HG03457 (cell line): ENCODE data around the gene RMDN3.

Source experiments
- ATAC-seq: cut with Tn5 transposase; IDR thresholded peaks from one replicate; pipeline ENCODE4 v1.9.1; 2021; ENCODE audit warnings: moderate number of reproducible peaks; ENCODE audit not compliant: unreplicated experiment

The RMDN3 gene

GRCh38 chr15:40754883-40755811, at the start of gene RMDN3:
Gene RMDN3, minus strand, starts transcription at chr15:40755254. Its CDS starts 471 bp downstream, at chr15:40754783.
- peak; percentile 78 for ATAC-seq

- ATAC-seq: no peak
These were observed 48.6 kb upstream of the RMDN3 start for GRCh38 chr15:40803688-40804087.

- no peak for ATAC-seq
These were observed 48.0 kb upstream of the RMDN3 start for GRCh38 chr15:40803076-40803475.

- no peak for ATAC-seq
These were observed 44.5 kb upstream of the RMDN3 start for GRCh38 chr15:40799523-40799922.

GRCh38 chr15:40796512-40796911, 41.5 kb upstream of the RMDN3 start:
- ATAC-seq: no peak

GRCh38 chr15:40796041-40796440, 41.0 kb upstream of the RMDN3 start:
- ATAC-seq: no peak

- no peak for ATAC-seq
These were observed 38.3 kb upstream of the RMDN3 start for GRCh38 chr15:40793216-40793989.

GRCh38 chr15:40792394-40792793, 37.3 kb upstream of the RMDN3 start:
- ATAC-seq: no peak

GRCh38 chr15:40790718-40791117, 35.7 kb upstream of the RMDN3 start:
- no peak for ATAC-seq

- ATAC-seq: no peak
These were observed 34.9 kb upstream of the RMDN3 start for GRCh38 chr15:40789999-40790398.

- no peak for ATAC-seq
These were observed 34.1 kb upstream of the RMDN3 start for GRCh38 chr15:40789119-40789518.

GRCh38 chr15:40787991-40788390, 32.9 kb upstream of the RMDN3 start:
- ATAC-seq: no peak

- no peak for ATAC-seq
These were observed 32.3 kb upstream of the RMDN3 start for GRCh38 chr15:40787344-40787841.

GRCh38 chr15:40785814-40786213, 30.8 kb upstream of the RMDN3 start:
- no peak for ATAC-seq

GRCh38 chr15:40785164-40785563, 30.1 kb upstream of the RMDN3 start:
- no peak for ATAC-seq

GRCh38 chr15:40782609-40783227, 27.7 kb upstream of the RMDN3 start:
- ATAC-seq: no peak

GRCh38 chr15:40776537-40777141, 21.6 kb upstream of the RMDN3 start:
- no peak for ATAC-seq

- no peak for ATAC-seq
These were observed 20.9 kb upstream of the RMDN3 start for GRCh38 chr15:40775740-40776536.

- no peak for ATAC-seq
These were observed 20.0 kb upstream of the RMDN3 start for GRCh38 chr15:40775007-40775406.

GRCh38 chr15:40773902-40774301, 18.8 kb upstream of the RMDN3 start:
- no peak for ATAC-seq
